Ramos (cell line): Measurements from ENCODE around the gene MYOM3.
"Not testable (repeated sequence)": the region's sequence is repeated elsewhere in the genome, so short reads cannot be mapped to it uniquely, and the experiment has no call there.

Experiments used
- in situ Hi-C: fragments of 300-500 bp; cut with MboI; formaldehyde crosslinking; loops from one replicate; pipeline ENCODE4 v1.14.3; 2022; ENCODE audit warnings: low sequenced_read_pairs; ENCODE audit not compliant: unreplicated experiment

Gene MYOM3

GRCh38 chr1:24048894-24049293, 63.0 kb downstream of the MYOM3 start:
- in situ Hi-C loops: not testable (repeated sequence)

- in situ Hi-C loops: no loop called here
Observed at GRCh38 chr1:24048205-24048869, 63.6 kb downstream of the MYOM3 start.

- in situ Hi-C loops: no loop called here
Observed at GRCh38 chr1:24047110-24047477, 64.8 kb downstream of the MYOM3 start.

- in situ Hi-C loops: no loop called here
Observed at GRCh38 chr1:24045771-24046170, 66.2 kb downstream of the MYOM3 start.

- in situ Hi-C loops: not testable (repeated sequence)
Observed at GRCh38 chr1:24044672-24045071, 67.3 kb downstream of the MYOM3 start.

GRCh38 chr1:24043345-24044032, 68.4 kb downstream of the MYOM3 start:
- in situ Hi-C loops: no loop called here

- in situ Hi-C loops: no loop called here
Observed at GRCh38 chr1:24042315-24042714, 69.6 kb downstream of the MYOM3 start.

- in situ Hi-C loops: no loop called here
Observed at GRCh38 chr1:24036088-24036487, 75.8 kb downstream of the MYOM3 start.

GRCh38 chr1:24032981-24033380, 79.0 kb downstream of the MYOM3 start:
- in situ Hi-C loops: no loop called here

- in situ Hi-C loops: not testable (repeated sequence)
Observed at GRCh38 chr1:24030976-24031516, 80.9 kb downstream of the MYOM3 start.

- in situ Hi-C loops: no loop called here
Observed at GRCh38 chr1:24027838-24028468, 84.0 kb downstream of the MYOM3 start.

- in situ Hi-C loops: no loop called here
Observed at GRCh38 chr1:24022581-24023361, 89.2 kb downstream of the MYOM3 start.

GRCh38 chr1:24021403-24022266, 90.3 kb downstream of the MYOM3 start:
- in situ Hi-C loops: no loop called here

- in situ Hi-C loops: no loop called here
Observed at GRCh38 chr1:24020470-24020869, 91.5 kb downstream of the MYOM3 start.

- in situ Hi-C loops: no loop called here
Observed at GRCh38 chr1:24020025-24020424, 91.9 kb downstream of the MYOM3 start.

GRCh38 chr1:24018611-24019580, 93.0 kb downstream of the MYOM3 start:
- in situ Hi-C loops: no loop called here

- in situ Hi-C loops: no loop called here
Observed at GRCh38 chr1:24015221-24016210, 96.4 kb downstream of the MYOM3 start.
